PC-9 (cell line): ENCODE measurements around the gene MYO1E.

ENCODE experiments used
- CTCF ChIP-seq: fragments of 200-600 bp; sonication (generic); conservative IDR thresholded peaks from 2 replicates; pipeline ENCODE4 v1.6.1; 2017; ENCODE audit warnings: mixed run types, antibody characterized with exemption, mild to moderate bottlenecking, moderate library complexity
- EZH2 ChIP-seq: fragments of 200-600 bp; sonication (generic); IDR thresholded peaks from 2 replicates; pipeline ENCODE4 v1.8.0; 2017; ENCODE audit warnings: antibody characterized with exemption, low read depth

GRCh38 chr15:59416816-59417215 is 44.1 kb upstream of the MYO1E start:
- TF ChIP-seq CTCF (no peak), EZH2 (no peak)
